Stimulated activated memory B cell treated with anti-CD40 and anti-IgM and Interleukin-4, amounts not matched to agents 10 μg/mL and 1 μg/mL and 100 μg/mL, for 72 hours (primary cell): Measurements from ENCODE around the gene CALM3.
"Not testable (repeated sequence)": the region's sequence is repeated elsewhere in the genome, so short reads cannot be mapped to it uniquely, and the experiment has no call there.

Experiments used
- ATAC-seq: fragments of 150-1000 bp; cut with Tn5 transposase; 2 replicates; pipeline ENCODE4 v1.10.0; 2021
- H3K27ac Mint-ChIP-seq: one replicate; pipeline ENCODE4 v1.8.0; 2022; ENCODE audit warnings: mild to moderate bottlenecking, mixed read lengths
- H3K27me3 Mint-ChIP-seq: one replicate; pipeline ENCODE4 v1.8.0; 2022; ENCODE audit warnings: mixed read lengths
- H3K36me3 Mint-ChIP-seq: one replicate; pipeline ENCODE4 v1.8.0; 2022; ENCODE audit warnings: mixed read lengths
- H3K4me1 Mint-ChIP-seq: one replicate; pipeline ENCODE4 v1.8.0; 2022; ENCODE audit warnings: mixed read lengths
- H3K4me3 Mint-ChIP-seq: one replicate; pipeline ENCODE4 v1.8.0; 2022; ENCODE audit warnings: mild to moderate bottlenecking, moderate library complexity, mixed read lengths
- H3K9me3 Mint-ChIP-seq: one replicate; pipeline ENCODE4 v1.8.0; 2022; ENCODE audit warnings: mixed read lengths

The CALM3 gene

DNA sequence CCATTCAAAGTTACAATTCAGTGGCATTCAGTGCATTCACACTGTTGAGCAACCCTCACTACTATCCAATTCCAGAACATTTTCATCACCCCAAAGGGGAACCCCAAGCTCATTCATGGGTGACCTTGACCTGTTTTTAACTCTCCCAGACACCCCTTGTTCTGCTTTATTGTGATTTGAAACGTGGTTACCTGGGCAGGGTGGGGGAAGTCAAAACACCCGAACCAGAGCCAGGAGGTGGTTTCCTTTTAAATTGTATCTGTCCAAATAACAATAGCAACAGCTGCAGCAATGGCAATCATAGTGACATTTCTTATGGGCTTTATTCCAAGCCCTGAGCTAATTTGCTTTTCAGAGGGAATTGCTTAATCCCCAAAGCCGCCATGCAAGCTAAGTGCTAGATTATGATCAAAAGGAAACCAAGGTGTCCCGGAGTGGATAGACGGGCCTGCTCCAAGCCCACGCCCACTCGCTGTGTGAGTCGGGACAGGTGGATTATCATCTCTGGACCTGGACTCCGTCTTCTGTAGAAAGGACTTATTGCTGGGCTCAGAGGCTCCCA lies 17.6 kb downstream of the CALM3 start:
- peak overlapping the region; percentile 95 for H3K27ac Mint-ChIP-seq
- H3K4me3 Mint-ChIP-seq, result peak overlapping the region; percentile 89
- H3K4me1 Mint-ChIP-seq, result peaks cover 72% of the 10 kb centered on the region
- ATAC-seq, result peak; percentile 78
- H3K9me3 Mint-ChIP-seq, result no peaks in the 10 kb centered on the region
- H3K36me3 Mint-ChIP-seq, result peaks cover 43% of the 10 kb centered on the region
- H3K27me3 Mint-ChIP-seq, result no peaks in the 10 kb centered on the region

DNA sequence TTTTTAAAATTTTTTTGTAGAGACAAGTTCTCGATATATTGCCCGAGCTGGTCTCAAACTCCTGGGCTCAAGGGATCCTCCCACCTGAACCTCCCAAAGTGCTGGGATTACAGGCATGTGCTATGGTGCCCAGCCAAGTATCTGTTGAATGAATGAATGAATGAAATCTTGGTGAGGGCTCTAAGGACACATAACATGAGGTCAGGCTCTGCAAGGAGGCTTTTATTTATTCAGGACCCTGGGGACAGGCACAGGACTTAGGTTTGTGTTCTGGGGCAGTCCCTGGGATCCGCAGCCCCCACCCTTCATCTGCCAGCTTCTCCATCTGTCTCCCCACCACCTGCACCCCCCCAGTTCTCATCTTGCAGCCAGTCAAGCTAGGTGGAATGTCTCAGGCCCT lies 19.1 kb downstream of the CALM3 start:
- Mint-ChIP-seq H3K36me3 (peaks cover 55% of the 10 kb centered on the region), H3K4me3 (peak overlapping the region; percentile 89)
- no peak for ATAC-seq

DNA sequence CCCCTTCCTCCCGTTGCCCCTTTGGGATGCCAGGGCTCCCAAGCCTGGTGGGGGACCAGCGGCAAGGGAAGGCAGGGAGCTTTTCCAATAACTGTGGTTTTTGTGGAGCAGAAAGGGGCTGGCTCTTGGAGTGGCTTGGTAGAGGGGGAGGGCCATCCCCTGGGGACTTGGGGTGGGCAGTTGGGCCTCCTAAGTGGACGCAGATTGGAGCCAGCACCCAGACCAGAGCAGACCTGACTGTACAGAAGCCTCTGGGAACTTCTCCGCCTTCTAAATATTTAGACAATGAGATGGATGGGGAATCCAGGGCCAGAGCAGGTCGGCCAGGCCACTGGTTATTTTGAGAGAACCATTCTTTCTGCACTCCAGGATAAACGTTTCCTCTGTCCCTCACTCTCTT lies 19.6 kb downstream of the CALM3 start:
- Mint-ChIP-seq H3K27me3 (no peaks in the 10 kb centered on the region), H3K9me3 (no peaks in the 10 kb centered on the region), H3K36me3 (peaks cover 55% of the 10 kb centered on the region), H3K4me1 (peaks cover 79% of the 10 kb centered on the region), H3K4me3 (peak overlapping the region; percentile 89), H3K27ac (peak overlapping the region; percentile 95)
- no peak for ATAC-seq

More for the DNA sequence above, 19.1 kb downstream of the CALM3 start:
- H3K4me1 Mint-ChIP-seq, result peaks cover 77% of the 10 kb centered on the region
- no peaks in the 10 kb centered on the region for H3K9me3 Mint-ChIP-seq
- no peaks in the 10 kb centered on the region for H3K27me3 Mint-ChIP-seq
- H3K27ac Mint-ChIP-seq, result peak overlapping the region; percentile 95

DNA sequence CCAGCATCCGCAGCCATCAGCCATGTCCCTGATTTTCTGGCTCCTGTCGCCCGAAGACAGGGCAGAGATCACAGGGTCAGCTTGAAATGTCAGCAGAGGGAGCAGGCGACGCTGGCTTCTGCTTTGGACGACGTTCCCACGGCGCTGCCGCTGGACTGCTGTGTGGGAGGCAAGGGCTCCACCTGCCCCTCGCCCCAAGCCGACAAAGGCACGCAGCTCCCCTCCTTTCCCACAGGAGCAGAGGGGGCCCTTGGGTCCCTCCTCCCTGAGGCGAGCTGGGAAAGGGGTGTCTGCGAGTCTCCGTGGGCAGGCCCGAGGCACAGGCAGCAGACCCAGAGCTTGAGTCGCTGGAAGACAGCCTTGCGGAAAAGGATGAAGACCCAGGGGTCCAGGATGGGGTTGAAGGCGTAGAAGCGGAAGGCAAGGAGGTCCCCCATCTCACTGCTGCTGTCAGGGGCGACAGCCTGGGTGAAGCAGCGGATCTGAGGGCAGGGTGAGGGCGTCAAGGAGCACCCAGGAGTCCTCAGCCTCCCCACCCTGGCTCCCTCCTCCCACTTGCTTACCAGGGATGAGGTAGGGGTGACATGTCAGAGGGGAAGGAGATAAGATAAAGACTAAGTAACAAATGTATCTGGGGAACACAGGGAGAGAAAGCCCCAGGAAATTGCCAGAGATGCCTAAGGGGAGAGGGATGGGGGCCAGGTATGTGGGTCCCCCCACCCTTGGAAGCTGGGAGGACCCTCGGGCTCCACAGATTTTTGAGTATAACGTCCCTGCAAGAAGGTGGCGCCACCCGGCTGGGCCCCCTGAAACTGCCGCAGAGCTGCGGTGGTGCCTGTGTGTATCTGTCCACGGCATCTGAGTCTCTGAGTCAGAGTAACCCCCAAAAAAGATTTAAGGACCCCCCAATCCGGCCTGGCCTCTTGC lies 20.3 kb downstream of the CALM3 start:
- no peak for ATAC-seq
- peak overlapping the region; percentile 89 for H3K4me3 Mint-ChIP-seq
- peaks cover 81% of the 10 kb centered on the region for H3K4me1 Mint-ChIP-seq
- H3K9me3 Mint-ChIP-seq, result no peaks in the 10 kb centered on the region
- H3K27ac Mint-ChIP-seq, result peak overlapping the region; percentile 95
- no peaks in the 10 kb centered on the region for H3K27me3 Mint-ChIP-seq
- H3K36me3 Mint-ChIP-seq, result peaks cover 55% of the 10 kb centered on the region

DNA sequence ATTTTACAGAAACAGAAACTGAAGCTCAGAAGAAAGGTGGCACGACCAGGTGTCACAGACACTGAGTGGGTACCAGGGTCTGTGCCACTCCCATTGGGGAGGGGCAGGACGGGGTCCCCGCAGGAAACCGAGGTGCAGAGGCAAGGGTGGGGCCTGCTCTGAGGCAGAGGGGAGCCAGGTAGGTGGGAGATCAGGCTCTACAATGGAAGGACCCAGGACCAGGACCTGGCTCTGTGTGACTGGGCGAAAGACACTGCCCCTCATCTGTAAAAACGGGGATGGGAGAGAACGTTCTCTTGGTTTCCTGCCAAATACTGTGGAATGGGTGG lies 21.0 kb downstream of the CALM3 start:
- Mint-ChIP-seq H3K27ac (peak overlapping the region; percentile 95), H3K36me3 (peaks cover 55% of the 10 kb centered on the region), H3K27me3 (no peaks in the 10 kb centered on the region), H3K4me1 (peaks cover 81% of the 10 kb centered on the region), H3K9me3 (no peaks in the 10 kb centered on the region), H3K4me3 (peak overlapping the region; percentile 89)
- ATAC-seq, result no peak

DNA sequence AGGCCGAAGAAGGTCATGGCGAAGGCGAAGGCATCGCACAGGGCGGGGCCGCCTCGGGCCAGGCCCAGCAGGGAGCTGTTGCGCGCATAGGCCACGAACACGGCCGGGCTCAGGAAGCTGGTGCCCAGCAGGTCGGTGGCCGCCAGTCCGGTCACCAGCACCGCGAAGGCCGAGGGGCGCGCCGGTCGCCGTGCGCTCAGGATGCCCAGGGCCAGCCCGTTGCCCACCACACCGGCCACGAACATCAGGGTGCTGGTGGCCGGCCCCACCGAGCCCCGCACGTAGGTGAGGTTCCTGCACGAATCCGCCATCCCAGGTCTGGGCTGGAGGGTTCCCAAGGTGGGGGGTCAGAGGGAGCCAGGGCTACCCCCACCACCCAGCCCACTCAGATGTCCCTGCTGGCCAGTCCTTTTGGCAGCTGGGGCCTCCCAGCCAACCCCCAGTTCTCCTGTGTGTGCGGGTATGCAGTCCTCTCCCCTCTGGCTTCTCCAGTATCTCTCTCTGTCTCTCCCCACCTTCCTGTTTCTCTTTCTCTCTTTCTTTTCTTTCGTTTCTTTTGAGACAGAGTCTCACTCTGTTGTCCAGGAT lies 22.9 kb downstream of the CALM3 start:
- H3K27ac Mint-ChIP-seq, result peak overlapping the region; percentile 86
- H3K27me3 Mint-ChIP-seq, result no peaks in the 10 kb centered on the region
- peaks cover 55% of the 10 kb centered on the region for H3K36me3 Mint-ChIP-seq
- H3K4me1 Mint-ChIP-seq, result peaks cover 79% of the 10 kb centered on the region
- ATAC-seq, result no peak
- no peaks in the 10 kb centered on the region for H3K9me3 Mint-ChIP-seq
- peak overlapping the region; percentile 90 for H3K4me3 Mint-ChIP-seq

DNA sequence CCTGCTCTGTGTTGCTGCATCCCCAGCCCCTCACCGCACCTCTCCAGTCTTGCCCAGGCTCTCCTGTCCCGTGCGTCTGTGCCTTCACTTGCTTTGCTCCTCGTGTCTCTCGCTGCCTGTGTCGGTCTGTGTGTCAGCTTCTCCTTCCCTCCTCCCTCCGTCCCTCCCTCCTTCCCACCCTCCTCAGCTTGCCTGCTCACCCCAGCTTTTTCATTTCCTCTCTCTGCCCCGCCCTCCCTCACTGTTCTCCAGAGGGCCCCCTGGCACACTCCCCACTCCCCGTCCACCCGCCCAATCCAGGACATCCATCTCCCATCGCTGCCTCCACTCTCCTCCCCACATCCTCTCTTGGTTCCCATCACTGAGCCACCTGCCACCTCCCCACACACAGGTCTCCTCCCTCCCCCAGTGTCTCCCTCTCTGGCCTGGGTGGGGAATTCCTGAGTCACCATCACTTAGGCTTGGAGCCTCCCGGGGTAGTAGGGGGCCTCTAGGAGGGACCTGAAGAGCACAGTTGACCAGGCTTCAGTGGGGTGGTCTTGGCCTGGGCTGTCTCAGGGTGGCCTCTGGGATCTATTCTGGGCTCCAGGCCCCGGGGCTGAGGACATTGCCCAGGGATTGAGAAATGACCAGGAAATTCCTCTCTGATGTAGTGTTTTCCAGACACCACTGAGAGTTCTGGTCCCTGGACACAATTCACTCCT lies 24.0 kb downstream of the CALM3 start, which contains the start of gene PTGIR:
Gene PTGIR (minus strand): TSS at position 132 of the 704 bp plus-strand sequence. CDS start 864 bp downstream, outside the sequence.
- Mint-ChIP-seq H3K36me3 (peaks cover 45% of the 10 kb centered on the region), H3K4me3 (peak within 1 kb of the TSS; percentile 90), H3K9me3 (no peaks in the 10 kb centered on the region), H3K27ac (peak within 1 kb of the TSS; percentile 86), H3K27me3 (no peaks in the 10 kb centered on the region), H3K4me1 (peaks cover 74% of the 10 kb centered on the region)
- peak; percentile 57 for ATAC-seq

DNA sequence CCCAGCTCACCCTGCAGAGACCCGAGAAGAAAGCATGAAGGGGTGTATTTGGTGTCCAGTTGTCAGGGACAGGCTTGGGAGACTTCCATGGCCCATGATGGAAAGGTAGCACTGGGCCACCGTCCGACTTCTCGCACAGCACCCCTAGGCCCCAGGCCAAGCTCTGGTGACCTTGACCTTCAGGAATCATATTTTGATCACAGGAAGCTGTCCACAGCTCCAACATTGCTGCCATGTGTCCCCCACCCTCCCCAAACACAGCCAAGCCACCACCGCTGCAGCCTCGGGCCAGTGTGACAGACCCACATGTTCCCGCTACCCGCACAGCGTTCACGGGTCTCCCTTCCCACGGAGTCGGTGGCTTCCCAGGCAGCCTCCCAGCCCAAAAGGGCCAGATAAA lies 24.6 kb downstream of the CALM3 start:
- peaks cover 38% of the 10 kb centered on the region for H3K36me3 Mint-ChIP-seq
- H3K4me3 Mint-ChIP-seq, result no peak overlapping the region
- H3K9me3 Mint-ChIP-seq, result no peaks in the 10 kb centered on the region

DNA sequence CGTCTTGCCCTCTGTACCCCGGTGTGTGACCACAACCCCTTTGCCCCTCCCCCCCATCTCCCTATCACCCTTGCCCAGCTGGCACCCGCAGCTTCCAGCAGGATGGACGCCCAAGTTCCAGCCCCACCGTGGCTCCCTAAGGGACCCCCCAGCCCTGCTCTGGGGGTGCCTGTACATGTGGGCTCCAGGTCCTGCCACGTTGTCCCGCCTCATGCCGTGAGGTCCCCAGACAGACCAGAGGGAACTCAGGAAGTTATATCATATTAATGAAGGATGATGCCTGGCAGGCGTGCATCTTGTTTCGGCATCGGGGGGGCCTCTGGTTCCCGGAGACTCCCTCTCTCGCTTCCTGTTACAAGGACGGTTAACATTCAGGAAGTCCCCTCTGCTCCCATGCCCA lies 25.3 kb downstream of the CALM3 start:
- ATAC-seq, result no peak

More for the DNA sequence above, 24.6 kb downstream of the CALM3 start:
- ATAC-seq, result no peak
- no peaks in the 10 kb centered on the region for H3K27me3 Mint-ChIP-seq
- peaks cover 69% of the 10 kb centered on the region for H3K4me1 Mint-ChIP-seq
- H3K27ac Mint-ChIP-seq, result peak overlapping the region; percentile 86

DNA sequence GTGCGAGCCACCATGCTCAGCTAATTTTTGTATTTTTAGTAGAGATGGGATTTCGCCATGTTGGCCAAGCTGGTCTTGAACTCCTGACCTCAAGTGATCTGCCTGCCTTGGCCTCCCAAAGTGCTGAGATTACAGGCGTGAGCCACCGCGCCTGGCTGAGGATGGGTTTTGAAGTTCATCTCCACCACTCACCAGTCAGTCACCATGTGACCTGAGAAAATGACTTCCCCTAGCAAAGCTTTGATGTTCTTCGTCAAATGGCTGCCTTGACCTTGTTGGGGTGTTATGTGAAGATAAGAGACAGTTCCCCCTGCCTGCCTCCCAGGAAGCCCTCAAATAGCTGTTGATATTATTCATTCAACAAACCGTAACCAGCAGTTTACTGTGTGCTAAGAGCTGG lies 27.8 kb downstream of the CALM3 start:
- not testable (repeated sequence) for H3K4me3 Mint-ChIP-seq, H3K9me3 Mint-ChIP-seq, H3K27me3 Mint-ChIP-seq, ATAC-seq
- peaks cover 32% of the 10 kb centered on the region for H3K36me3 Mint-ChIP-seq
- peak overlapping the region; percentile 70 for H3K27ac Mint-ChIP-seq
- peaks cover 66% of the 10 kb centered on the region for H3K4me1 Mint-ChIP-seq

More for the DNA sequence above, 25.3 kb downstream of the CALM3 start:
- no peak overlapping the region for H3K4me3 Mint-ChIP-seq
- H3K9me3 Mint-ChIP-seq, result no peaks in the 10 kb centered on the region
- peaks cover 65% of the 10 kb centered on the region for H3K4me1 Mint-ChIP-seq
- H3K36me3 Mint-ChIP-seq, result peaks cover 35% of the 10 kb centered on the region
- no peaks in the 10 kb centered on the region for H3K27me3 Mint-ChIP-seq
- peak overlapping the region; percentile 86 for H3K27ac Mint-ChIP-seq

DNA sequence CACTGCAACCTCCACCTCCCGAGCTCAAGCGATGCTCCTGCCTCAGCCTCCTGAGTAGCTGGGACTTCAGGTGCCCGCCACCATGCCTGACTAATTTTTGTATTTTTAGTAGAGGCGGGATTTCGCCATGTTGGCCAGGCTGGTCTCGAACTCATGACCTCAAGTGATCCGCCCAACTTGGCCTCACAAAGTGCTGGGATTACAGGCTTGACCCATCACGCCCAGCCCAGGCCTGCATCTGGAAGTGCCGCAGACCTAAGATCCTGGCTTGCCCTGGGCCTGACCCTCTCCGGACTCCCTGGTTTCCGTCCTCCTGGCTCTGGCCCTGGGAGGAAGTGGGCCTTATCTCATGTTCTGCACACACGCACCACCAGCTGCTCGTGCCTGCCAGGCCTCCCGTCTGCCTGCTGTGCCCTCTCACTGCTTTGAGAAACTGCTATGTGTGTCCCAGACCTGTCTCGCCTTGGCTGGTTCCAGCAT lies 28.5 kb downstream of the CALM3 start:
- no peak overlapping the region for H3K4me3 Mint-ChIP-seq
- H3K4me1 Mint-ChIP-seq, result peaks cover 61% of the 10 kb centered on the region
- H3K36me3 Mint-ChIP-seq, result peaks cover 25% of the 10 kb centered on the region
- H3K27ac Mint-ChIP-seq, result peak overlapping the region; percentile 18
- no peak for ATAC-seq
- H3K9me3 Mint-ChIP-seq, result no peaks in the 10 kb centered on the region
- no peaks in the 10 kb centered on the region for H3K27me3 Mint-ChIP-seq

DNA sequence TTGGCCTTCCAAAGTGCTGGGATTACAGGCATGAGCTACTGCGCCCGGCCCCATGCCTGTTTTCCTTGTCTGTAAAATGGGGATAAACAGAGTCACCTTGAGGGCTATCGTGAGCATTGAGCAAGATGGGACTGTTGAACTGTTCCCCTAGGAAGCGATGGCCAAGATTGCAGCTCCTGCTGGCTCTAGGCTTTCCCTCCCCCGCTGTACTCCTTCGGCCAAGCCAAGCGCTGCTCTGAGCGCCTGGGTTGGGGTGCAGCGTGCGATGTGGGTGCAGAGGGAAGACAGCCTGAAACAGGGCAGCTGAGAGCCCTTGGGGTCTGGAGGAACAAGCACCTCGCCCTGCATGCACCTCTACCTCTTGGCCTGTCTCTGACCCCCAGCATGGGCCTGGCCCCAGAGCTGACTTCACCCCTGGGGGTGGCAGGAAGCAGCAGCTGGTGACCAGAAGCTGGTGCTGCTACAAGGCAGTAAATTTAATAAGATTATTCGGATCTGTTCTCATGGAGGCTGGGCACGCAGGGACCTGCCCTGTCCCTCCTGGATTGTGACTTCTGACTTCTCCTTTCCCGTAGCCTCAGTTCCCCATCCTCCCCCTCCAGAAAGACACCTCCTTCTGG lies 29.6 kb downstream of the CALM3 start:
- Mint-ChIP-seq H3K27me3 (no peaks in the 10 kb centered on the region), H3K27ac (no peak overlapping the region), H3K9me3 (no peaks in the 10 kb centered on the region), H3K4me1 (peaks cover 49% of the 10 kb centered on the region), H3K36me3 (peaks cover 20% of the 10 kb centered on the region), H3K4me3 (no peak overlapping the region)
- ATAC-seq, result no peak

DNA sequence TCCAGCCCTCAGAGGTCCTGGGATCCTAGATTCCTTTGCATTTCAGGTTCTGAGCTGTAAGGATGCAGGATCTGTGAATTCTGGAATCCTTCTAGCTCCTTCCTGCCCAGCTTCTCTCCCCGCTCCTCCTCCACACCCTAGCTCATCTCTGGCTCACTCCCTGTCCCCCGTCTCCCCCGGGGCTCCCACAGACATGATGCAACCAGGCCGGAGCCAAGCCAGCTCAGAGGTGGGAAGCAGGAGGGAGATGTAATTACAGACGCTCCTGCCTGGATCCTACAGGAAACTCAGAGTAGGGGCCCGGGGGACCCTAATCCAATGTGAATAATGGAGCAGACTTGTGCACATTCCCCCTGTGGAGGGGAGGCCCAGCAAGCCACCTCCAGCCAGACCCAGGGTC lies 30.4 kb downstream of the CALM3 start:
- Mint-ChIP-seq H3K9me3 (no peaks in the 10 kb centered on the region), H3K4me1 (peaks cover 42% of the 10 kb centered on the region), H3K27ac (peak overlapping the region; percentile 18), H3K4me3 (no peak overlapping the region), H3K36me3 (peaks cover 20% of the 10 kb centered on the region), H3K27me3 (no peaks in the 10 kb centered on the region)
- ATAC-seq, result no peak

DNA sequence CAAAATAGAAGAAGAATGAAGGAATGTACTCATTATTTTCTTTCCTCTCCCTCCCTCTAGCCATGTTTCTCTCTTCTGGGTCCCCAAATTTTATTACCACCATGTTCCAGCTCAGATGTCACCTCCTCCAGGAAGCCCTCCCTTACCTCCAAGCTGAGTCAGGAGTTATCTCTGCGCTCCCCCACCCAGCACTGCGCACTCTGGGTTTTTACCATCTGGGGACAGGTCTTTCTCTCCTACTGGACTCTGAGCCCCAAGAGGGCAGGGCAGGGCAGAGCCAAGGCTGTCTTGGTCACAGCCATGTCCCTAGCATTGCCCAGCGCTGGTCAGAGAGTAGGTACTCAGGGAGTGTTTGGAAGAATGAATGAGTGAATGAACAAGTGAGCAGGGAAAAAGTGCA lies 32.0 kb downstream of the CALM3 start:
- Mint-ChIP-seq H3K27ac (no peak overlapping the region), H3K36me3 (peaks cover 20% of the 10 kb centered on the region), H3K9me3 (no peaks in the 10 kb centered on the region), H3K4me3 (peak overlapping the region; percentile 85), H3K4me1 (peaks cover 28% of the 10 kb centered on the region), H3K27me3 (no peaks in the 10 kb centered on the region)
- ATAC-seq, result no peak
